ENCODE measurements around the gene PPP2R2C.

GRCh38 chr4:6307230-6307629 lies 165.2 kb downstream of the PPP2R2C start:
- TF ChIP-seq CTCF (conservative IDR thresholded peaks at IDR 0.05; ENCODE audit: low read depth, low read length) = no peak
- no peak for TF ChIP-seq EZH2 (IDR thresholded peaks at IDR 0.05; ENCODE audit: low read length, unreplicated experiment)

All from PC-3 (cell line).